Measurements from ENCODE around the gene CYB5R4. TPM values are rescaled to one million over a fixed set of nuclear protein-coding genes. Genes with fewer than 3 reads are reported as not detected.

CYB5R4 gene
- total RNA-seq, 1 experiment from 2014 or later: 12.5 TPM

DNA sequence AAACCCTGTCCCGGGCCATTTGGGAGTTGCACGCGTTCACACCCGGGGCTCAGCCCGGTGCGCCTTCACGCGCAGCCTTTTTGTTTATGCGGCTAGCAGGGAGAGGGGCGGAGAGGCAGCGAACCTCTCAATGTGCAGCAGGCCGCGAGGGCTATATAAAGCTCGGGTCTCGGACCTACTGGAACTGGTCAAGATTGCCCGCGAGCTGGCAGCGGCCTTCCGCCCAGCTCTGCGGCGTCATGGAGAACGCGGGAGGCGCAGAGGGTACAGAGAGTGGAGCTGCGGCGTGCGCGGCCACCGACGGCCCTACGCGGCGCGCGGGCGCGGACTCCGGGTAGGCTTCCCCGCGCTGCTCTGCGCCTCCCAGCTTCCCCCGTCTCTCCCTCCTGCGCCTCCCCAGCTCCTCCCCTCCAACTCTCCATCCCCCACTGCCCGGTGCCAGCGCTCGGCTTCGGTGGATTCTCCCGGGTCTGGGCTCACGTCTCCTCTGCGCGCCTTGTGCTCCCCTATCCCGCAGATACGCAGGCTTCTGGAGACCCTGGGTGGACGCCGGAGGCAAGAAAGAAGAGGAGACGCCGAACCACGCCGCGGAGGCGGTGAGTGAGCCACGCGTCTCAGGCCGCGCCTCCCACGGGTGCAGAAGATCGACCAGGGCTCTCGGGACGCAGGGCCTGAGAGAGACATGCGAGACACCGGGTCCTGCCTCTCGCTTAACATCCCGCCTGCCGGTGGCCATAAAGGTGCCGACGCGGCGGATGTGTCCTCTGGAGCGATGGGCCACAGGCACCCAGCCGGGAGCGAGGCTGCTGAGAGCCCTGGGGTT is 6.1 kb upstream of the CYB5R4 start, which contains the start of gene RIPPLY2:
TSS of gene RIPPLY2 (plus strand) at position 183 of the 823 bp plus-strand sequence. CDS start at position 240, 57 bp downstream.
- Mint-ChIP-seq H3K9me3 (no peaks in the 10 kb centered on the region), H3K27ac (no peak within 1 kb of the TSS), H3K4me1 (peaks cover 25% of the 10 kb centered on the region), H3K36me3 (no peaks in the 10 kb centered on the region), H3K27me3 (ENCODE audit: low read depth) (peaks cover 57% of the 10 kb centered on the region), H3K4me3 (peak within 1 kb of the TSS; percentile 86)
- ChIA-PET CTCF (interaction anchor here (0.8 to 3.5 kb wide), 5 partner anchors 145 to 374 kb away, joined by 3 to 14 read pairs (median 4); partner anchors contain the start of genes CEP162 and SNAP91), POLR2A (interaction anchor here (1.2 kb wide), 2 partner anchors 145 to 375 kb away, joined by 3 to 4 read pairs; partner anchors contain the start of gene SNAP91)
- ATAC-seq (peak; percentile 93), DNase-seq (ENCODE audit: low spot score) (peak; percentile 71)
- TF ChIP-seq ZNF121 (CRISPR knock-in tag; IDR thresholded peaks at IDR 0.05) (no peak), GTF2I (CRISPR knock-in tag; conservative IDR thresholded peaks at IDR 0.05) (no peak), MLX (CRISPR knock-in tag; IDR thresholded peaks at IDR 0.05) (no peak), OVOL2 (CRISPR knock-in tag; IDR thresholded peaks at IDR 0.05; ENCODE audit: borderline replicate concordance) (no peak), ESRRA (CRISPR knock-in tag; IDR thresholded peaks at IDR 0.05; ENCODE audit: borderline replicate concordance) (0 out of 2 replicates have a peak, but pooled peaks have one; percentile 20), SMAD4 (CRISPR knock-in tag; IDR thresholded peaks at IDR 0.05) (no peak), FOXP4 (CRISPR knock-in tag; IDR thresholded peaks at IDR 0.05) (peak; percentile 53; the same call in 1 of the 2 replicates), HMGXB4 (CRISPR knock-in tag; IDR thresholded peaks at IDR 0.05) (peak; percentile 76; the same call in 1 of the 2 replicates), ZNF317 (CRISPR knock-in tag; IDR thresholded peaks at IDR 0.05; ENCODE audit: borderline replicate concordance, low read depth) (no peak), KAT7 (CRISPR knock-in tag; IDR thresholded peaks at IDR 0.05; ENCODE audit: borderline replicate concordance) (0 out of 2 replicates have a peak, but pooled peaks have one; percentile 63), FOXP1 (CRISPR knock-in tag; IDR thresholded peaks at IDR 0.05; ENCODE audit: borderline replicate concordance) (peak; percentile 68; the same call in 1 of the 2 replicates), ZNF138 (CRISPR knock-in tag; conservative IDR thresholded peaks at IDR 0.05) (no peak; the same call in 1 of the 2 replicates), CBFB (CRISPR knock-in tag; IDR thresholded peaks at IDR 0.05; ENCODE audit: low read depth) (no peak), TEAD1 (CRISPR knock-in tag; IDR thresholded peaks at IDR 0.05) (0 out of 2 replicates have a peak, but pooled peaks have one; percentile 47), ZNF281 (CRISPR knock-in tag; IDR thresholded peaks at IDR 0.05) (0 out of 2 replicates have a peak, but pooled peaks have one; percentile 1), ZBTB21 (CRISPR knock-in tag; IDR thresholded peaks at IDR 0.05; ENCODE audit: borderline replicate concordance) (no peak), FOXK1 (CRISPR knock-in tag; IDR thresholded peaks at IDR 0.05) (peak; percentile 9), CREM (CRISPR knock-in tag; IDR thresholded peaks at IDR 0.05) (peak; percentile 47; the same call in 1 of the 2 replicates), ZNF423 (CRISPR knock-in tag; IDR thresholded peaks at IDR 0.05) (no peak), ZNF232 (CRISPR knock-in tag; IDR thresholded peaks at IDR 0.05) (0 out of 2 replicates have a peak, but pooled peaks have one; percentile 66), E2F5 (CRISPR knock-in tag; IDR thresholded peaks at IDR 0.05) (peak; percentile 42; the same call in 1 of the 2 replicates), CREB1 (CRISPR knock-in tag; IDR thresholded peaks at IDR 0.05) (peak; percentile 52; the same call in 1 of the 2 replicates), TP53 (CRISPR knock-in tag; IDR thresholded peaks at IDR 0.05) (peak; percentile 74; the same call in 1 of the 2 replicates), PRRX2 (CRISPR knock-in tag; IDR thresholded peaks at IDR 0.05) (no peak), GABPB1 (CRISPR knock-in tag; IDR thresholded peaks at IDR 0.05) (no peak)
- TF ChIP-seq, protein P1, sequence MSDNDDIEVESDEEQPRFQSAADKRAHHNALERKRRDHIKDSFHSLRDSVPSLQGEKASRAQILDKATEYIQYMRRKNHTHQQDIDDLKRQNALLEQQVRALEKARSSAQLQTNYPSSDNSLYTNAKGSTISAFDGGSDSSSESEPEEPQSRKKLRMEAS (CRISPR knock-in tag; IDR thresholded peaks at IDR 0.05): peak; percentile 88
- TF ChIP-seq, protein P2, sequence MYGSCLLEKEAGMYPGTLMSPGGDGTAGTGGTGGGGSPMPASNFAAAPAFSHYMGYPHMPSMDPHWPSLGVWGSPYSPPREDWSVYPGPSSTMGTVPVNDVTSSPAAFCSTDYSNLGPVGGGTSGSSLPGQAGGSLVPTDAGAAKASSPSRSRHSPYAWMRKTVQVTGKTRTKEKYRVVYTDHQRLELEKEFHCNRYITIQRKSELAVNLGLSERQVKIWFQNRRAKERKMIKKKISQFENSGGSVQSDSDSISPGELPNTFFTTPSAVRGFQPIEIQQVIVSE (CRISPR knock-in tag; IDR thresholded peaks at IDR 0.05; ENCODE audit: borderline replicate concordance): no peak
